Liver (tissue), 9 donors: Measurements from ENCODE around the gene FIGLA. TPM values are rescaled to one million over a fixed set of nuclear protein-coding genes. Genes with fewer than 3 reads are reported as not detected.

ENCODE experiments used
- DNase-seq: peaks from one replicate; pipeline ENCODE4 v3.0.0-alpha.2; 2017; ENCODE audit warnings: low spot score
- H3K27ac ChIP-seq, 2 donors: one replicate each; pipeline ENCODE4 v1.7.0; 2013; ENCODE audit warnings: inconsistent platforms in 2 of 2, low read length in 2 of 2, control low read depth in 1 of 2, low read depth in 1 of 2, mild to moderate bottlenecking in 1 of 2
- H3K27me3 ChIP-seq, 4 donors: one replicate each; pipeline versions ENCODE4 v1.6.1 to v1.7.0; 2013; ENCODE audit warnings: low read length in 3 of 4, inconsistent platforms in 1 of 4, mild to moderate bottlenecking in 1 of 4, moderate library complexity in 1 of 4; ENCODE audit not compliant: control insufficient read depth in 4 of 4, insufficient read depth in 4 of 4
- H3K36me3 ChIP-seq, 4 donors: one replicate each; pipeline versions ENCODE4 v1.6.1 to v1.7.0; 2013; ENCODE audit warnings: low read length in 3 of 4, mild to moderate bottlenecking in 3 of 4, low read depth in 1 of 4, moderate library complexity in 1 of 4; ENCODE audit not compliant: control insufficient read depth in 4 of 4, insufficient read depth in 3 of 4
- H3K4me1 ChIP-seq, 4 donors: one replicate each; pipeline versions ENCODE4 v1.6.1 to v1.7.0; 2013; ENCODE audit warnings: low read length in 3 of 4, mild to moderate bottlenecking in 3 of 4, moderate library complexity in 1 of 4; ENCODE audit not compliant: control insufficient read depth in 4 of 4, insufficient read depth in 4 of 4
- H3K4me3 ChIP-seq, 3 donors: one replicate each; pipeline versions ENCODE4 v1.6.1 to v1.7.0; 2013; ENCODE audit warnings: low read length in 3 of 3, control low read depth in 1 of 3, low read depth in 1 of 3, mild to moderate bottlenecking in 1 of 3
- H3K9ac ChIP-seq, 2 donors: one replicate each; pipeline ENCODE4 v1.7.0; 2013; ENCODE audit warnings: low read length in 2 of 2, mild to moderate bottlenecking in 2 of 2, moderate library complexity in 2 of 2, control low read depth in 1 of 2, low read depth in 1 of 2
- H3K9me3 ChIP-seq, 4 donors: one replicate each; pipeline versions ENCODE4 v1.6.1 to v1.7.0; 2013; ENCODE audit warnings: low read length in 3 of 4; ENCODE audit not compliant: control insufficient read depth in 4 of 4
- CTCF ChIP-seq: fragments of 150-350 bp; IDR thresholded peaks from 2 replicates; pipeline ENCODE4 v1.5.1; 2017; ENCODE audit warnings: improper control_type of control experiment, low read depth, low read length; ENCODE audit not compliant: missing input control
- EGR1 ChIP-seq, 2 donors: IDR thresholded peaks; 2 replicates each; pipeline ENCODE4 v1.6.1; 2016 to 2018; ENCODE audit warnings: antibody characterized with exemption in 2 of 2, low read depth in 2 of 2
- FOXA1 ChIP-seq: IDR thresholded peaks from 2 replicates; pipeline ENCODE4 v1.6.1; 2016; ENCODE audit warnings: antibody characterized with exemption
- FOXA2 ChIP-seq: IDR thresholded peaks from 2 replicates; pipeline ENCODE4 v1.6.1; 2016; ENCODE audit warnings: antibody characterized with exemption
- GABPA ChIP-seq, 2 donors: IDR thresholded peaks in 1 of 2; conservative IDR thresholded peaks in 1 of 2; 2 replicates each; pipeline ENCODE4 v1.6.1; 2016; ENCODE audit warnings: antibody characterized with exemption in 2 of 2, mild to moderate bottlenecking in 1 of 2, moderate library complexity in 1 of 2
- HNF4G ChIP-seq: IDR thresholded peaks from 2 replicates; pipeline ENCODE4 v1.6.1; 2016; ENCODE audit warnings: antibody characterized with exemption
- JUND ChIP-seq, 2 donors: IDR thresholded peaks; 2 replicates each; pipeline ENCODE4 v1.6.1; 2016; ENCODE audit warnings: antibody characterized with exemption in 2 of 2
- MAX ChIP-seq: IDR thresholded peaks from 2 replicates; pipeline ENCODE4 v1.6.1; 2016; ENCODE audit warnings: antibody characterized with exemption
- NR2F2 ChIP-seq: IDR thresholded peaks from 2 replicates; pipeline ENCODE4 v1.6.1; 2016; ENCODE audit warnings: antibody characterized with exemption
- RAD21 ChIP-seq, 2 donors: IDR thresholded peaks; 2 replicates each; pipeline ENCODE4 v1.6.1; 2016; ENCODE audit warnings: antibody characterized with exemption in 2 of 2, mild to moderate bottlenecking in 2 of 2
- REST ChIP-seq: IDR thresholded peaks from 2 replicates; pipeline ENCODE4 v1.6.1; 2016; ENCODE audit warnings: antibody characterized with exemption, mild to moderate bottlenecking
- RXRA ChIP-seq, 2 donors: IDR thresholded peaks; 2 replicates each; pipeline ENCODE4 v1.6.1; 2017 to 2018; ENCODE audit warnings: antibody characterized with exemption in 2 of 2, mild to moderate bottlenecking in 1 of 2
- TAF1 ChIP-seq: conservative IDR thresholded peaks from 2 replicates; pipeline ENCODE4 v1.6.1; 2016; ENCODE audit warnings: antibody characterized with exemption, mild to moderate bottlenecking
- YY1 ChIP-seq: IDR thresholded peaks from 2 replicates; pipeline ENCODE4 v1.6.1; 2016; ENCODE audit warnings: antibody characterized with exemption, mild to moderate bottlenecking
- WGBS: extraction: QIAGEN DNeasy Blood & Tissue Kit; methylation state at CpG from one replicate; pipeline ENCODE4 v1.1.7; 2013; 5-methylcytosine and 5-hydroxymethylcytosine counted together
- polyA plus RNA-seq, 2 donors: library from polyadenylated mRNA; stranded (reverse) in 1 of 2; unstranded in 1 of 2; fragments of 200-250 nt in 1 of 2; fragments of >200 nt in 1 of 2; fragmentation: Nextera tagmentation in 1 of 2; extraction: Ambion mirVana in 1 of 2; gene quantifications; one replicate each; pipeline versions ENCODE4 v1.2.1 to v1.2.3, GENCODE V29; 2013 to 2015
- total RNA-seq, 2 donors: library from RNA; depleted of rRNA; stranded (reverse); fragments of >200 nt; gene quantifications; one replicate each; pipeline ENCODE4 v1.2.3, GENCODE V29; 2014
- TF ChIP-seq, protein P1 (sequence below): IDR thresholded peaks from 2 replicates; pipeline ENCODE4 v1.6.1; 2016; ENCODE audit warnings: antibody characterized with exemption
- donor health status: healthy.
- donor health status: healthy.
- donor health status: healthy.
- donor health status: healthy.
- donor health status: healthy.

Gene FIGLA
- total and polyA plus RNA-seq, 4 donors, result not detected

GRCh38 chr2:70833246-70833645 lies 42.8 kb upstream of the FIGLA start:
- Histone ChIP-seq H3K27ac (no peak overlapping the region), H3K9me3 (peaks cover 0 to 9% (median under 1%) of the 10 kb centered on the region in 4 donors), H3K36me3 (no peaks in the 10 kb centered on the region), H3K4me1 (no peaks in the 10 kb centered on the region), H3K4me3 (no peak overlapping the region), H3K9ac (no peak overlapping the region), H3K27me3 (no peaks in the 10 kb centered on the region)
- DNase-seq, result no peak
- 28% methylated on average over 1 of the region's 1 CpG for WGBS
- TF ChIP-seq RXRA (IDR thresholded peaks at IDR 0.05), result no peak
- TF ChIP-seq YY1, result no peak
- no peak for TF ChIP-seq HNF4G

DNA sequence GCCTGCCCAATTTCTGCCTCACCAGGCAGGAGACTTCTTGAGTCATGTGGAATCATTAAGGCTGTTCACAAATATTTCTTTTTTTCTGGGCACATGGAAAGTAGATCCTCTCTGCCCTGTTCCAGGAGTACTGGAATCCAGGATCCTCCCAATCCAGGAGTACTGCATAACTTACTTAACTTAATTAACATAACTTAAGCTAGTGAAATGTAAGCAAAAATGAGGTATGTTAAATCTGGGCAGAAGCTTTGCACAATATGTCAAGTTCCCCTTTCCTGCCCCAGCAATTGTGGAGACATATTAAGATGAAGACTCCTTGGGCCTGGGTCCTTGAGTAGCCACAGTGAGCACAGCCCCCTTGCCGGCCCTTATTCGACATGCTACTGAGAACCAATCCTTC lies 41.9 kb upstream of the FIGLA start:
- no peaks in the 10 kb centered on the region for H3K27me3 ChIP-seq
- H3K4me1 ChIP-seq, result no peaks in the 10 kb centered on the region
- no peak for TF ChIP-seq NR2F2
- no peak for TF ChIP-seq RAD21 (IDR thresholded peaks at IDR 0.05)
- TF ChIP-seq GABPA (IDR thresholded peaks at IDR 0.05 in 1 of 2, conservative IDR thresholded peaks at IDR 0.05 in 1 of 2), result no peak
- no peak for TF ChIP-seq TAF1
- no peak for TF ChIP-seq MAX
- TF ChIP-seq JUND (IDR thresholded peaks at IDR 0.05), result no peak
- TF ChIP-seq EGR1 (IDR thresholded peaks at IDR 0.05; ENCODE audit: low read depth in 2 of 2), result no peak
- no peak for TF ChIP-seq FOXA2
- TF ChIP-seq, protein P1, sequence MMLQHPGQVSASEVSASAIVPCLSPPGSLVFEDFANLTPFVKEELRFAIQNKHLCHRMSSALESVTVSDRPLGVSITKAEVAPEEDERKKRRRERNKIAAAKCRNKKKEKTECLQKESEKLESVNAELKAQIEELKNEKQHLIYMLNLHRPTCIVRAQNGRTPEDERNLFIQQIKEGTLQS, result no peak
- no peak for TF ChIP-seq FOXA1
- no peak for TF ChIP-seq REST
- no peak for TF ChIP-seq HNF4G
- TF ChIP-seq CTCF, result no peak
- peaks cover 0 to 9% (median under 1%) of the 10 kb centered on the region in 4 donors for H3K9me3 ChIP-seq
- 93% methylated on average over 2 of the region's 2 CpGs for WGBS
- H3K27ac ChIP-seq, result no peak overlapping the region
- no peak overlapping the region for H3K9ac ChIP-seq
- no peaks in the 10 kb centered on the region for H3K36me3 ChIP-seq
- no peak for DNase-seq
- no peak overlapping the region for H3K4me3 ChIP-seq
